K562 (cell line): ENCODE results near the gene MAGI1.

ENCODE experiments used
- CTCF ChIP-seq, 3 experiments: IDR thresholded peaks in 2 of 3; conservative IDR thresholded peaks in 1 of 3; 2 replicates each; pipeline ENCODE4 v1.5.1; 2011 to 2012; ENCODE audit warnings: low read length in 3 of 3, mild to moderate bottlenecking in 3 of 3, control low read depth in 2 of 3, improper control_type of control experiment in 1 of 3, inconsistent platforms in 1 of 3, low read depth in 1 of 3, mixed read lengths in 1 of 3, moderate library complexity in 1 of 3; ENCODE audit not compliant: insufficient read depth in 2 of 3
- FOXP4 ChIP-seq: sonication (generic); formaldehyde crosslinking; IDR thresholded peaks from 2 replicates; pipeline ENCODE4 v1.8.0; 2022; ENCODE audit warnings: mild to moderate bottlenecking, missing genetic modification reagents, borderline replicate concordance
- SRSF9 ChIP-seq: fragments of 200-400 bp; formaldehyde crosslinking; IDR thresholded peaks from 2 replicates; pipeline ENCODE4 v1.6.1; 2017; ENCODE audit warnings: low read depth, low read length, borderline replicate concordance

- TF ChIP-seq FOXP4 (CRISPR knock-in tag) (no peak), CTCF (IDR thresholded peaks at IDR 0.05 in 2 of 3, conservative IDR thresholded peaks at IDR 0.05 in 1 of 3; ENCODE audit: insufficient read depth in 2 of 3, low read depth in 1 of 3, low read length in 3 of 3) (no peak), SRSF9 (no peak)
These were observed 69.7 kb downstream of the MAGI1 start for GRCh38 chr3:65968996-65969395.
